HG03575 (cell line): ENCODE data around the gene FASTKD3.

Experiments
- ATAC-seq: cut with Tn5 transposase; IDR thresholded peaks from one replicate; pipeline ENCODE4 v1.9.1; 2021; ENCODE audit not compliant: unreplicated experiment, insufficient number of reproducible peaks, low FRiP score; ENCODE audit errors: extremely low read depth

Gene FASTKD3

DNA sequence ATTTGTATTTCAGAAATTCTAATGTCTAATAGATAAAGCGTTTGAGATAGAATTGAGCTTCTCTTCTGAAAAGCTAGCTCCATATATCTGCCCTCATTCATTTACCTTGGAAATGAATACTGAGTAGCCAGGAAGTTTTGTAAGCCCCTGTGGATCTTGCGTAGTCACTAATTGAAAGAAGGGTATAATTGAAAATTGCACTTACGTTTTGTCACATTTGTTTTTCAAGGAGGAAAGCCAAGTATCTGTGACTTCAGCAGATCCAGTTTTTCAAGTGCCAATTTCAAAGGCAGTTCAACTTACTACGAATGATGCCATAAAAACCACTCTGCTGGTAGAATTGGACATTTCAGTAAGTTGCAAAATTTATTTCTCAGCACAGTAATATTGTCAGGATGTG lies 14.1 kb upstream of the FASTKD3 start:
- no peak for ATAC-seq

- no peak for ATAC-seq
Measured at GRCh38 chr5:7881816-7882215, 13.0 kb upstream of the FASTKD3 start.

DNA sequence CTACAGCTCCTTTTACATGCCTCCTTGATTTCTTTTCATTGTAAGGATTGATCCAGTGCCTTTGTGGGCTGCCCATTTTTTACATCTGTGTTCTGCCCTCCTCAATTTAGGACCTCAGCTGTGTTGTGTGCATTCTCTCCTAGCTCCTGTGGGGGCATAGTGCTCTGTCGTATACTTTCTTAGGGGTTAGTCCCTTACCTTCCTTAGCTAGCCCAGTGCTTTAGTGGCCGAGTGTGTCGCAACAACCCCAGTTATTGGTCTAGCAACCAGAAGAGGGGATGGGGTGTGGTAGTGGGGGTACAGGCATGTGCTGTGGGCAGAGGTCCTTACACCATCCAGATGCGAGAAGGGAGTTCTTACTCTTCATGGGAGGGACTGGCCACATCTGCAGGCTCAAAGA lies 12.3 kb upstream of the FASTKD3 start:
- ATAC-seq: no peak

DNA sequence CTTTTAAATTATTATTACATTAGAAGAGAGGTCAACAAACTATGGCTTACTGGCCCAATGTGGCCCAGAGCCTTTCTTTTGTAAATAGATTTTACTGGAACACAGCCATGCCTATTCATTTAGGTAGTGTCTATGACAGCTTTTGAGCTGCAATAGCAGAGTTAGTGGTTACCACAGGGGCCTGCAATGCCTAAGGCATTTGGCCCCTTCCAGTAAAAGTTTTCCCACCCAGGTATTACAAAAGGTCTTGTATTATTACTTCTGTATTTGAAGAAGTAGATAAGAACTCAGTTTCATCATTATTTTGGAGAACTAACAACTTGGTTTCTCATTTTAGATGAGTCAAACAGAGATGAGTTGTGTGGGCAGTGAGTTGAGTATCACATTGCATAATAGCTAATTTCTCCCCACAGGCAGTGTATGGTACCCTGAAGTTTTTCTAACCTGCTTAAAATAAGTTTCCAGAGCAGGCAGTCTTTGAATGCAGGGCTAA lies 9.6 kb upstream of the FASTKD3 start:
- peak; percentile 98 for ATAC-seq

DNA sequence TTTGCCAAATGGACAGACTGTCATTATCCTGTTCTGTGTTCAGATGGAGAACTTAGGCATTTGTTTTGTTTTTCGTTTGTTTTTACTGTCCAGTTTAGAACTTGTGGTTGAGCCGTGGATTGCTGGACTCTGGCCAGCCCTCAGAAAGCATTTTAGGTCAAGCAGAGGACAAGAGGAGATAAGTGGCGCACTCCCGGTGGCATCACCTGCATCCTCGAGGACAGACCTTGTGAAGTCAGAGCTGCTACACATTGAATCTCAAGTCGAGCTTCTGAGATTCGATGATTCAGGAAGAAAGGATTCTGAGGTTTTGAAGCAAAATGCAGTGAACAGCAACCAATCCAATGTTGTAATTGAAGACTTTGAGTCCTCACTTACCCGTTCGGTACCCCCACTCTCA lies 9.0 kb upstream of the FASTKD3 start:
- ATAC-seq: no peak

DNA sequence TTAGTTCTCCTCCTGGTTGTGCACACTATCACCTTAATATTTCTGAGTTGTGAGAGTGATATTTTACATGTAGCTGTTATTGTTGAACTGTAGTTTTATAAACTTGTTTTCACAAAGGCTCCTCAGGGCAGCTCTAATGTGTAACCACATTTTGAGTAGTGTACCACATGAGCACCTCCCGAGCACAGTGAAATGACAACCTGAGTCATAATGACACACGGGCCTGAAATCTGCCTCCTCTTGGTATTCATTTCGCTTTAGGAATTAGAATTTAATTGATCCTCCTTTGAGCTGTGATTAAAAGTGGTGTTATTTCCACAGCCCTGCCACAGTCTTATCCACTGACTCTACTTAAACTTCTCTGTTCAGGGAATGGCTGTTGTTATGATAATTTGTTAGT lies 8.0 kb upstream of the FASTKD3 start:
- ATAC-seq: no peak

DNA sequence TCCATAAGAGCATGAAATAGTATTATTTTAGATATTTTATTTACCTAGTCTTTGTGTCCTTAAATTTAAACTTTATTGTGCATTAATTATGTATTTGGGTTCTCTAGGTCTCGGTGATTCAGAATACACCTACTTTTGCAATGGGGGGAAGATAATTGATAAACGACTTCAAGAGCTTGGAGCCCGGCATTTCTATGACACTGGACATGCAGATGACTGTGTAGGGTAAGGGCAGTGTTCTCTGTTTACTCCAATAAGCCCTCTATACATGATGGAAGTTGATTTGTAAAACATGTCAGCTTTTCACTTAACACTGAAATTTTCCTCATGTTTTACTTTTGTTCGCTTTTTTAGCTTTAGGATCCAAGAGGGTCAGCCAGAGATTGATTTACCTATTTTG lies 6.3 kb upstream of the FASTKD3 start:
- no peak for ATAC-seq

DNA sequence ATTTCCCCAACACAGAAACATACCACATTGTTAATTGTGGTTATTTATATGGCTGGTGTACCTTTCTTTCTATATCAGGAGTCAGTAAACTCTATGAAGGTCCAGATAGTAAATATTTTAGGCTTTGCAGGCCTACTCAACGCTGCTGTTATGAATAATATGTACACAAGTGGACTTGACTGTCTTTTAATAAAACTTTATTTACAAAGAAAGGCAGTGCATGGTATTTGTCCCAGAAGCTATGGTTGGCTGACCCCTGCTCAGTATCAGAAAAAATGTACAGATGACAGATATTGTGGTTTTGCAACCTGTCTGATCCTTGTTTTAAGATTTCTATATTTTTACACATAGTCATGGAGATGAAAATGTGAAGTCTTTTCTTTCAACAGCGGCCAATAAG lies 5.8 kb upstream of the FASTKD3 start:
- no peak for ATAC-seq

DNA sequence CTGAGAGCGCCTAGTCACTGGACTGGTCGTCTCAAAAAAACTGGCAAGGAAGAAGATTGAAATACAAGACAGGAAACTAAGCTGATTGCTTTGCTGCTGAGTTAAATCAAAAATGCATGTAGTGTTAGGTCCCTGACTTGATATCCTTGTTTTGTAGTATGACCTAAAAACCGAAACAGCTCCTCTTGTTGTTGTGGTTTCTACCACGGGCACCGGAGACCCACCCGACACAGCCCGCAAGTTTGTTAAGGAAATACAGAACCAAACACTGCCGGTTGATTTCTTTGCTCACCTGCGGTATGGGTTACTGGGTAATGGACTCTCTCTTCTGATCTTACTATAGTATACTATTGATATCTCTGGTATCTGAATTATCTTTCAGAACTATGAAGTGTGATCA lies 4.4 kb upstream of the FASTKD3 start:
- no peak for ATAC-seq

DNA sequence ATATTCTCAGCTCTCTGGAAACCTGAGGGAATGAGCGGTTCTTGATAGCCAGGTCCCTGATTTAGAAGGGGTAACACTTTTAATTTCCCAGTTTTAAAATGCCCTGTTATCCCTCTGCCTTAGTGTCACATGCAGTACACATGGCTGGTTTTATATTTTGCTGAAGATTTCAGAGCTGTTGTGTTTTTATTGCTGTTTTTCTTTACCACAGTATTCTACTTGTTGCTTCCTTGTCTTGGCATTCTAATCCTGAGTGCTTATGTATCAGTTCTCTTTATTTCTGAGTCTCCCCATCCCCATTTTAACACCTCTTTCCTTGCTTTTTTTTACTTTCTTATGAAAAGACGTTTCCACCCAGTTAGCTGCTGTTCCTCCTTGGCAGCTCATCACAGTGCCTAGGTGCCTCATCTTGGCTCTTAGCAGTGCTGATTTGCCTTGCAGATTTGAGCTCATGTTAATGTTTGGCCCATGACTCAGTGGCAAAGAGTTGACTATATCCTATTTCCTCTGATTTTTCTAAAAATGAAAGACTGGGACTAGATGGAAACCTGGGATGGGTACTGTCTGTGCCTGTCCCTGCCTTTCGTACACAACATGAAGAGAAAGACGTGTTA lies 3.8 kb upstream of the FASTKD3 start:
- ATAC-seq: no peak

DNA sequence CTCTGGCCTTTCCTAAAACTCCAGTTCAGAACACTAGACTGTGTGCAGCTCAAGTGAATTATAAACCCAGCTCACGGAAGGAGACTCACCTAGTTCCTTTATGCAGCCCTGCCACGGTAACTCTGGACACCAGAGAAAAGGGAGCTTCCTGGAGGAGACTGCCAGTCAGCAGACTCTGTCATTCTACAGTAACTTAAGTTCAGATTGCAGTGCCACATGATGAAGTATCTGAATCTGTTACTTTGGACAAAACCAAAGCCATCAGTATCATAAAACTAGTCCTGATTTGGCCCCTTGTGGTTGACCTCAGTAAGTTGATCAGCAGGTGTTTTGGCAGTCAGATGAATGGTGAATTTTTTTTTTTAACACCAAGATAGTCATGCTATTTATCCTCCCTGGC lies 2.8 kb upstream of the FASTKD3 start:
- peak; percentile 22 for ATAC-seq

GRCh38 chr5:7869474-7870136 lies 774 bp upstream of the FASTKD3 start:
- ATAC-seq: no peak

- no peak for ATAC-seq
Measured at GRCh38 chr5:7868427-7868772, 431 bp downstream of the FASTKD3 start.

DNA sequence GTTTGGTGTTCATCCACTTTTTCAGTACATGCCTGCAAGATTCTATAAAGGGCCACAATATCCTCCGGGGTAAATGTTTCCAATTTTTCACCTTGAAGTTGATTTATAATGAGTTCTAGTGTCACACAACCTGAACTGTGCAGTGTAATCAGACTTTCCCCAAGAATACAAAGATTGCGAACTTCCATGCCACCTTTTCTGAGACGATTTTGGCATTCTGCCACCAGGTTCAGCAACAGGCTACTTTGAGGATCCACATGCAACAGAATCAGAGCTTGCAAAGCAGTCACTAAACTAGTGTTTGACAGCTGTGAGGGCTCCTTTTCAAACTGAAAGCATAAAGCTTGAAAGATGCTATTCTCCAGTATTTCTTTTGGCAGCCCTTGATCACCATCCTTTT lies 1.6 kb downstream of the FASTKD3 start:
- no peak for ATAC-seq

DNA sequence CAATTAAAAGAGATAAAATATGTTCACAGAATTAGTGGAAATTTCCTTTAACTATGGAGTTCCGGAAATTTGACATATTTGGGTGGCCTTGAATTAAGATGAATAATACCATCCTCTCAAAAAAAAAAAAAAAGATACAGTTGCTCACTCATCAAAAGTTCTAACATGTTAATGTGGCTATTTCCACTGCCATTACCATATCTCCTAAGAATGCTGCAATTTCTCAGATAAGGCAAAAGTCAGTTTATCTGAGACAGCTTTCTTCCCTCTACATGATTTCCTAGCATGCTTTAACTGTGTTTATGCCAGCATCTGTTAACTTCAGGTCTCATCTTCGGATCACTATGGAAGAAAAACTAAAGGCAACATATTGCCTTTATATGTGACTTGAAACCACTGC lies 2.6 kb downstream of the FASTKD3 start:
- no peak for ATAC-seq

DNA sequence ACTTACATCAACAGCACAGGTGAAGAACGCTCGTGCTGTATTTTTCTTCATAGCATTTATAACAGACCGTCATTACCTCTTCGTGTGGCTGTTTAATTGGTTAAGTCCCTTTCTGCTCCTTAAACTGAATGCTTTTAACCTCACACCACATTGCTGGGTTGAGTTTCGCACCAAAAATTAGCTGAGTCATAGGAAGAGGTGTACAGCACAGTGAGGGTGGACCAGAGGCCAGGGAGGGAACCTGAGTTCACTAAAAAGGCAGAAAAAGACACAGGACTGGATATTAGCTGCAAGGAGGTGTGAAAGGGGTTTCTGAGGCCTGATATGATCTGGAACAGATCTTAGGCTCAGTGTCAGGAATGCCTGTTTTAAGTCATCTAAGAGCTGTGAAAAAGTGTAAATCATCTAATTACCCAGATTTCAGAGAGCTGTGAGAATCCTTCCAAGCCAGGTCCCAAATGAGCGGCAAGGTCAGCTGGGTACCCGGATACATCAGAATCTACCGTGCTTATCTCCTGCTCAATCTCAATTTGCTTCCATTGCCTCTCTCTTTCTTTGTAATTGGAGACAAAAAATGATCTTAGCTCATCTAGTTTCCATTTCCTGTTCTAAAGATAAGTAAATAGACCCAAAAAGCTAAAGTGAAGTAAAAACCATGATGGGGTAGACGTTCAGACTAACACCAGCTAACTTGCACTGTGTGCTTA lies 10.8 kb downstream of the FASTKD3 start:
- ATAC-seq: no peak

DNA sequence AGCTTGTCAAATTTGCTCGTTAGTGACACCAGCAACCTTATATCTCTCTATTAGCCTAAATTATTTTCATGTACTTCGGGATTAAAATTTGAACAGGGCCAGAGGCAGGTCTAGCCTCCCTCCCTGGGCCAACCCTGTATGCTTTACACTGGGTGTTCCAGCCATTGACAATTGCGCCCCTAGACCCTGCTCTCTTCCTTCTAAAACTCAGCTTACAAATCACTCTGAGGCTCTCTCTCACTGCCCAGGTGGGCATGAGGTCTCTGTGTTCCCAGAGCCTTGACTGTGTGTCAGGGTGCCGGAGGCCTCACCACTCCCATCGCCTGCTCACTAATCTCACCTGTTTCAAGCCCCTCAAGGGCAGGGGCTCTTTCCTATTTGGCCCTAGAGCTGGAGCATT lies 11.5 kb downstream of the FASTKD3 start:
- no peak for ATAC-seq

DNA sequence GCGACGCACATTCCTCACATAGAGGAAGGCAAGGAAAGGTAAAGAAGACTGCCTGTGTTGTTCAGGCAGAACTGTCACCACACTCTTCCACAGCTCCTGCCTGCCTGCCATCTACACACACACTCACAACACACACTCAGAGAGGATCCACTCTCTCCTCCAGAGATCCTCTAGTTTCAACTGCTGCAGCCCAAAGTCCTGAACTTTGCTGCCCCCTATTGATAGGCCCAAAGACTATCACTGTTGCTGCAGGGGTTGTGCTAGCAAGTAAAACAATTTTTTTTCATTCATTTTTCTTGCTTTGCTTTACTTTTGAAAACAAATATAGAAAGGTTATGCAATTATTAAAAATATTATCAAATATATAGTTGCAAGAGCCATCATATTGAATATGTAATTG lies 12.0 kb downstream of the FASTKD3 start:
- no peak for ATAC-seq

GRCh38 chr5:7855611-7856010 lies 13.2 kb downstream of the FASTKD3 start:
- ATAC-seq: no peak

GRCh38 chr5:7852988-7853387 lies 15.8 kb downstream of the FASTKD3 start:
- ATAC-seq: no peak
